NCI-H2227 (cell line): Measurements from ENCODE around the gene VSIG10L.
A peak's percentile ranks its signal among the peaks of the same experiment; 100 is the strongest.

Source experiments
- DNase-seq: peaks from one replicate; lab custom pipeline; 2025; ENCODE audit not compliant: unreplicated experiment; lab: John Stamatoyannopoulos, UW

VSIG10L gene

GRCh38 chr19:51341976-51342580 is at the start of gene VSIG10L:
TSS of gene VSIG10L (minus strand) at chr19:51342139. CDS start at chr19:51342124, 15 bp downstream.
- DNase-seq: no peak

- DNase-seq: no peak
Observed at GRCh38 chr19:51391073-51391611, 49.2 kb upstream of the VSIG10L start.

GRCh38 chr19:51389143-51389542 is 47.2 kb upstream of the VSIG10L start:
- no peak for DNase-seq

- no peak for DNase-seq
Observed at GRCh38 chr19:51387924-51388389, 46.0 kb upstream of the VSIG10L start, which contains the start of gene LIM2. TSS of gene LIM2 (minus strand) at chr19:51387974. CDS start at chr19:51387443, 531 bp downstream.

- DNase-seq: no peak
Observed at GRCh38 chr19:51386882-51387520, 45.1 kb upstream of the VSIG10L start.

- no peak for DNase-seq
Observed at GRCh38 chr19:51382004-51382403, 40.1 kb upstream of the VSIG10L start.

- DNase-seq: no peak
Observed at GRCh38 chr19:51380379-51380778, 38.4 kb upstream of the VSIG10L start.

- DNase-seq: no peak
Observed at GRCh38 chr19:51377422-51377821, 35.5 kb upstream of the VSIG10L start.

- DNase-seq: no peak
Observed at GRCh38 chr19:51375504-51376221, 33.7 kb upstream of the VSIG10L start.

GRCh38 chr19:51372649-51373504 is 30.9 kb upstream of the VSIG10L start, which contains the start of gene NKG7:
TSS of gene NKG7 (minus strand) at chr19:51372654. CDS start at chr19:51372535, 119 bp downstream.
- no peak for DNase-seq

GRCh38 chr19:51372021-51372648 is 30.2 kb upstream of the VSIG10L start:
- no peak for DNase-seq

GRCh38 chr19:51371186-51371690 is 29.3 kb upstream of the VSIG10L start:
- no peak for DNase-seq

- DNase-seq: no peak
Observed at GRCh38 chr19:51370230-51370629, 28.3 kb upstream of the VSIG10L start.

GRCh38 chr19:51368366-51369282 is 26.7 kb upstream of the VSIG10L start, which contains the start of gene CLDND2:
TSS of gene CLDND2 (minus strand) at chr19:51369003. CDS start at chr19:51368577, 426 bp downstream.
- no peak for DNase-seq

GRCh38 chr19:51367565-51368365 is 25.8 kb upstream of the VSIG10L start:
- peak; percentile 96 for DNase-seq

GRCh38 chr19:51367255-51367564 is 25.3 kb upstream of the VSIG10L start:
- DNase-seq: no peak

- peak; percentile 94 for DNase-seq
Observed at GRCh38 chr19:51366389-51367254, 24.7 kb upstream of the VSIG10L start.
